HepG2 (cell line): ENCODE results near the gene ZFP36L2. TPM values are rescaled to one million over a fixed set of nuclear protein-coding genes. Genes with fewer than 3 reads are reported as not detected.
A peak's percentile ranks its signal among the peaks of the same experiment; 100 is the strongest.

Source experiments
- ATAC-seq: fragments of 200-7000 bp; cut with Tn5 transposase; 3 replicates; pipeline ENCODE4 v1.9.1; 2020; ENCODE audit warnings: mild to moderate bottlenecking, moderate library complexity
- BruUV-seq: library from RNA; stranded (reverse); fragments of 400-500 nt; replicated peaks from 2 replicates; lab custom pipeline; 2021; lab: Mats Ljungman, UMichigan
- CTCF ChIA-PET: fragments of 300-600 bp; formaldehyde crosslinking; extraction: SDS; loops from one replicate; lab custom pipeline; 2021; ENCODE audit warnings: low total read pairs, inconsistent platforms, low intra/inter-chr PET ratio; lab: Yijun Ruan, JAX
- POLR2A ChIA-PET: fragments of 350-600 bp; sonication (Branson Sonifier 250); formaldehyde crosslinking; loops from one replicate; lab custom pipeline; 2020; ENCODE audit warnings: antibody characterized with exemption, inconsistent platforms; lab: Yijun Ruan, JAX
- DNase-seq: peaks from one replicate; pipeline ENCODE4 v3.0.0-alpha.2; 2015; ENCODE audit warnings: low spot score
- FAIRE-seq: peaks from 3 replicates; lab custom pipeline; 2011; peaks lifted over from hg19 to GRCh38; lab: Jason Lieb, UNC
- H2AFZ ChIP-seq: one replicate; pipeline ENCODE4 v1.6.1; 2011; ENCODE audit warnings: low read length, inconsistent platforms
- H3K27ac ChIP-seq: fragments of 300-600 bp; 3 replicates; pipeline ENCODE4 v1.8.0; 2011; ENCODE audit warnings: mixed run types, mild to moderate bottlenecking, mixed read lengths, low read length, inconsistent platforms; ENCODE audit not compliant: insufficient read depth; ENCODE audit errors: extremely low read length
- H3K27me3 ChIP-seq, 2 experiments: fragments of 200-600 bp in 1 of 2; 2 replicates in 1 of 2; 3 replicates in 1 of 2; pipeline versions ENCODE4 v1.6.0 to v1.8.0; 2011; ENCODE audit warnings: low read length in 2 of 2, mild to moderate bottlenecking in 2 of 2, moderate library complexity in 2 of 2, inconsistent platforms in 1 of 2; ENCODE audit not compliant: insufficient read depth in 2 of 2, control insufficient read depth in 1 of 2
- H3K36me3 ChIP-seq, 2 experiments: fragments of 200-600 bp in 1 of 2; replicated peaks in 1 of 2; 2 replicates in 1 of 2; 3 replicates in 1 of 2; pipeline versions ENCODE4 v1.5.1 to v1.8.0; 2011; ENCODE audit warnings: low read length in 2 of 2, inconsistent platforms in 1 of 2; ENCODE audit not compliant: insufficient read depth in 2 of 2, control insufficient read depth in 1 of 2
- H3K4me1 ChIP-seq: 2 replicates; pipeline ENCODE4 v1.5.1; 2012; ENCODE audit warnings: low read length, inconsistent platforms; ENCODE audit not compliant: insufficient read depth
- H3K4me2 ChIP-seq: 2 replicates; pipeline ENCODE4 v1.6.0; 2011; ENCODE audit warnings: low read depth, low read length, inconsistent platforms
- H3K4me3 ChIP-seq, 3 experiments: fragments of 200-600 bp in 1 of 3; sonication (generic), shearing (Covaris generic) in 1 of 3; replicated peaks in 1 of 3; 2 replicates each; pipeline ENCODE4 v1.5.1; 2011 to 2016; ENCODE audit warnings: low read length in 3 of 3, inconsistent platforms in 2 of 3, low read depth in 2 of 3, mild to moderate bottlenecking in 2 of 3, control low read depth in 1 of 3, mixed read lengths in 1 of 3; ENCODE audit not compliant: insufficient read depth in 1 of 3
- H3K79me2 ChIP-seq: one replicate; pipeline ENCODE4 v1.6.1; 2011; ENCODE audit warnings: low read length, inconsistent platforms; ENCODE audit not compliant: insufficient read depth
- H3K9ac ChIP-seq: 2 replicates; pipeline ENCODE4 v1.6.0; 2011; ENCODE audit warnings: mild to moderate bottlenecking, low read depth, low read length, inconsistent platforms; ENCODE audit not compliant: insufficient read depth
- H3K9me3 ChIP-seq: 2 replicates; pipeline ENCODE4 v1.5.1; 2012; ENCODE audit warnings: mild to moderate bottlenecking, low read length
- H4K20me1 ChIP-seq: 2 replicates; pipeline ENCODE4 v1.6.0; 2011; ENCODE audit warnings: inconsistent platforms, mild to moderate bottlenecking, low read length, moderate library complexity; ENCODE audit not compliant: insufficient read depth
- BATF2 ChIP-seq: sonication (generic); formaldehyde crosslinking; IDR thresholded peaks from 2 replicates; pipeline ENCODE4 v1.8.0; 2022; ENCODE audit warnings: mild to moderate bottlenecking, missing genetic modification reagents, moderate library complexity
- BCLAF1 ChIP-seq: fragments of 450-650 bp; IDR thresholded peaks from 2 replicates; pipeline ENCODE4 v1.6.1; 2017; ENCODE audit warnings: mild to moderate bottlenecking
- CENPX ChIP-seq: sonication (generic); formaldehyde crosslinking; IDR thresholded peaks from 2 replicates; pipeline ENCODE4 v1.9.0; 2021; ENCODE audit warnings: mild to moderate bottlenecking, missing genetic modification reagents, moderate library complexity
- CREM ChIP-seq, 2 experiments: sonication (generic) in 1 of 2; formaldehyde crosslinking in 1 of 2; IDR thresholded peaks; 2 replicates each; pipeline versions ENCODE4 v1.4.0 to v1.6.1; 2016 to 2020; ENCODE audit warnings: antibody characterized with exemption in 1 of 2, mild to moderate bottlenecking in 1 of 2, missing genetic modification reagents in 1 of 2
- ETV5 ChIP-seq: IDR thresholded peaks from 2 replicates; pipeline ENCODE4 v1.6.1; 2018; ENCODE audit warnings: missing biosample characterization, missing genetic modification reagents, inconsistent platforms, borderline replicate concordance
- FOSL2 ChIP-seq: sonication (generic); formaldehyde crosslinking; IDR thresholded peaks from 2 replicates; pipeline ENCODE4 v1.4.0; 2020; ENCODE audit warnings: missing genetic modification reagents
- MED8 ChIP-seq: sonication (generic); formaldehyde crosslinking; IDR thresholded peaks from 2 replicates; pipeline ENCODE4 v1.8.1; 2023; ENCODE audit warnings: mild to moderate bottlenecking, missing genetic modification reagents; ENCODE audit not compliant: insufficient replicate concordance
- MLXIP ChIP-seq: sonication (generic); formaldehyde crosslinking; IDR thresholded peaks from 2 replicates; pipeline ENCODE4 v1.9.0; 2021; ENCODE audit warnings: missing genetic modification reagents, borderline replicate concordance
- SATB2 ChIP-seq: sonication (generic); formaldehyde crosslinking; IDR thresholded peaks from 2 replicates; pipeline ENCODE4 v1.5.0; 2020; ENCODE audit warnings: missing genetic modification reagents
- SOX6 ChIP-seq, 2 experiments: fragments of 450-650 bp in 1 of 2; sonication (generic) in 1 of 2; formaldehyde crosslinking in 1 of 2; IDR thresholded peaks; 2 replicates each; pipeline versions ENCODE4 v1.4.0 to v1.6.1; 2017 to 2020; ENCODE audit warnings: antibody characterized with exemption in 1 of 2, mild to moderate bottlenecking in 1 of 2, missing genetic modification reagents in 1 of 2
- ZBTB37 ChIP-seq: sonication (generic); formaldehyde crosslinking; IDR thresholded peaks from 2 replicates; pipeline ENCODE4 v1.4.0; 2020; ENCODE audit warnings: mild to moderate bottlenecking, missing genetic modification reagents
- ZNF619 ChIP-seq: sonication (generic); formaldehyde crosslinking; IDR thresholded peaks from 2 replicates; pipeline ENCODE4 v1.4.0; 2020; ENCODE audit warnings: mild to moderate bottlenecking, missing genetic modification reagents
- WGBS: methylation state at CpG from one replicate; pipeline ENCODE4 v1.1.6; 2017; ENCODE audit warnings: low lambda C conversion rate; 5-methylcytosine and 5-hydroxymethylcytosine counted together
- in situ Hi-C: cut with HindIII; loops from 2 replicates; pipeline ENCODE4 v1.10.0; 2017; ENCODE audit warnings: low pct_unique_long_range_greater_than_20kb; ENCODE audit not compliant: extremely low pct_ligation_motif_present
- intact Hi-C: fragments of 100-400 bp; cut with micrococcal nuclease; formaldehyde crosslinking; loops from one replicate; pipeline ENCODE4 v1.10.0; 2022; ENCODE audit not compliant: unreplicated experiment
- polyA plus RNA-seq, 8 experiments: library from polyadenylated mRNA; depleted of rRNA in 3 of 8; stranded (reverse) in 7 of 8; unstranded in 1 of 8; fragments of >200 nt; fragmentation: Illumina TruSeq in 4 of 8; extraction: Trizol in 4 of 8; gene quantifications; 2 replicates each; pipeline versions ENCODE4 v1.2.1 to v1.2.3, GENCODE V29; 2011 to 2016; ENCODE audit warnings: low read depth in 4 of 8, missing spikeins in 1 of 8, mixed read lengths in 1 of 8; ENCODE audit not compliant: insufficient read depth in 1 of 8
- total RNA-seq, 5 experiments: library from RNA; depleted of rRNA; stranded (reverse); fragments of >200 nt; fragmentation: Illumina TruSeq; extraction: Trizol; gene quantifications; 2 replicates each; pipeline ENCODE4 v1.2.3, GENCODE V29; 2016; ENCODE audit warnings: low read depth in 1 of 5

Gene ZFP36L2
- total and polyA plus RNA-seq, 2 of the 13 experiments (the other 11 are each of a cell fraction or from before 2014, with no cell fraction given): 11.2 to 21.8 TPM

GRCh38 chr2:43185146-43185545 lies 41.3 kb downstream of the ZFP36L2 start:
- ATAC-seq (no peak), FAIRE-seq (no peak), DNase-seq (no peak)
- Histone ChIP-seq H3K79me2 (no peaks in the 10 kb centered on the region), H3K36me3 (no peaks in the 10 kb centered on the region), H3K9ac (no peak overlapping the region), H4K20me1 (no peaks in the 10 kb centered on the region), H3K9me3 (no peaks in the 10 kb centered on the region), H3K4me3 (no peak overlapping the region), H3K4me2 (peak overlapping the region; percentile 49), H3K27ac (peak overlapping the region; percentile 42), H3K27me3 (no peaks in the 10 kb centered on the region), H3K4me1 (peaks cover 81% of the 10 kb centered on the region), H2AFZ (no peak overlapping the region)
- ChIA-PET POLR2A (interaction anchor here (0.8 to 2.2 kb wide), 5 partner anchors 9 to 207 kb away, joined by 3 to 19 read pairs (median 5); partner anchors contain the start of gene ZFP36L2), CTCF (no interaction called here)
- no TSS peak for BruUV-seq
- in situ Hi-C loops: no loop called here
- TF ChIP-seq ETV5 (CRISPR knock-in tag) (peak; percentile 38; the same call in 1 of the 2 replicates), SOX6 (IDR thresholded peaks at IDR 0.05) (no peak), SOX6 (CRISPR knock-in tag; IDR thresholded peaks at IDR 0.05) (no peak), CREM (IDR thresholded peaks at IDR 0.05) (no peak), CREM (CRISPR knock-in tag; IDR thresholded peaks at IDR 0.05) (no peak), ZBTB37 (0 out of 2 replicates have a peak, but pooled peaks have one; percentile 26), BCLAF1 (no peak), MED8 (CRISPR knock-in tag) (no peak), CENPX (CRISPR knock-in tag) (no peak), FOSL2 (CRISPR knock-in tag) (peak; percentile 52), ZNF619 (CRISPR knock-in tag) (no peak), MLXIP (CRISPR knock-in tag) (no peak), SATB2 (no peak), BATF2 (CRISPR knock-in tag) (no peak)
- WGBS: 67% methylated on average over 4 of the region's 4 CpGs
- intact Hi-C loops: no loop called here
